HEK293T (cell line): ENCODE results near the gene AGPAT1.

Experiments used
- CTCF ChIA-PET: fragments of 350-600 bp; formaldehyde crosslinking; extraction: SDS; loops from one replicate; lab custom pipeline; 2021; ENCODE audit warnings: antibody characterized with exemption, inconsistent platforms; lab: Yijun Ruan, JAX
- POLR2A ChIA-PET: fragments of 350-600 bp; formaldehyde crosslinking; extraction: SDS; loops from one replicate; lab custom pipeline; 2020; ENCODE audit warnings: antibody characterized with exemption, inconsistent platforms; lab: Yijun Ruan, JAX
- DNase-seq: peaks from one replicate; pipeline ENCODE4 v3.0.0; 2012; ENCODE audit warnings: mixed read lengths; ENCODE audit errors: extremely low spot score
- ARNT ChIP-seq: fragments of 450-650 bp; IDR thresholded peaks from 2 replicates; pipeline ENCODE4 v1.6.1; 2017; ENCODE audit warnings: mild to moderate bottlenecking
- BHLHE40 ChIP-seq: fragments of 450-650 bp; IDR thresholded peaks from 2 replicates; pipeline ENCODE4 v1.6.1; 2016; ENCODE audit warnings: mild to moderate bottlenecking, moderate library complexity, borderline replicate concordance
- CTBP1 ChIP-seq: fragments of 450-650 bp; IDR thresholded peaks from 2 replicates; pipeline ENCODE4 v1.6.1; 2016; ENCODE audit warnings: borderline replicate concordance
- ELF4 ChIP-seq: fragments of 450-650 bp; IDR thresholded peaks from 2 replicates; pipeline ENCODE4 v1.6.1; 2017; ENCODE audit warnings: antibody characterized with exemption
- FOXA1 ChIP-seq: fragments of 450-650 bp; IDR thresholded peaks from 2 replicates; pipeline ENCODE4 v1.6.1; 2016; ENCODE audit warnings: mild to moderate bottlenecking
- FOXK2 ChIP-seq: fragments of 450-650 bp; IDR thresholded peaks from 2 replicates; pipeline ENCODE4 v1.6.1; 2016; ENCODE audit warnings: mild to moderate bottlenecking
- FOXM1 ChIP-seq: fragments of 450-650 bp; IDR thresholded peaks from 2 replicates; pipeline ENCODE4 v1.6.1; 2017; ENCODE audit warnings: mild to moderate bottlenecking, borderline replicate concordance
- HDGF ChIP-seq: fragments of 450-650 bp; IDR thresholded peaks from 2 replicates; pipeline ENCODE4 v1.6.1; 2017; ENCODE audit warnings: antibody characterized with exemption, borderline replicate concordance
- L3MBTL2 ChIP-seq: fragments of 450-650 bp; conservative IDR thresholded peaks from 2 replicates; pipeline ENCODE4 v1.6.1; 2016; ENCODE audit warnings: mild to moderate bottlenecking
- LEF1 ChIP-seq: fragments of 450-650 bp; IDR thresholded peaks from 2 replicates; pipeline ENCODE4 v1.6.1; 2017; ENCODE audit warnings: mild to moderate bottlenecking, borderline replicate concordance
- NFRKB ChIP-seq: fragments of 450-650 bp; IDR thresholded peaks from 2 replicates; pipeline ENCODE4 v1.6.1; 2016; ENCODE audit warnings: mild to moderate bottlenecking, moderate library complexity
- SP1 ChIP-seq: fragments of 450-650 bp; IDR thresholded peaks from 2 replicates; pipeline ENCODE4 v1.6.1; 2017
- SUZ12 ChIP-seq: fragments of 450-650 bp; IDR thresholded peaks from 2 replicates; pipeline ENCODE4 v1.6.1; 2016; ENCODE audit warnings: mild to moderate bottlenecking
- TARDBP ChIP-seq: fragments of 450-650 bp; IDR thresholded peaks from 2 replicates; pipeline ENCODE4 v1.6.1; 2016
- ZNF384 ChIP-seq: fragments of 450-650 bp; IDR thresholded peaks from 2 replicates; pipeline ENCODE4 v1.6.1; 2016
- TF ChIP-seq, protein P1 (sequence below): fragments of 450-650 bp; IDR thresholded peaks from 2 replicates; pipeline ENCODE4 v1.6.1; 2016

The AGPAT1 gene

DNA sequence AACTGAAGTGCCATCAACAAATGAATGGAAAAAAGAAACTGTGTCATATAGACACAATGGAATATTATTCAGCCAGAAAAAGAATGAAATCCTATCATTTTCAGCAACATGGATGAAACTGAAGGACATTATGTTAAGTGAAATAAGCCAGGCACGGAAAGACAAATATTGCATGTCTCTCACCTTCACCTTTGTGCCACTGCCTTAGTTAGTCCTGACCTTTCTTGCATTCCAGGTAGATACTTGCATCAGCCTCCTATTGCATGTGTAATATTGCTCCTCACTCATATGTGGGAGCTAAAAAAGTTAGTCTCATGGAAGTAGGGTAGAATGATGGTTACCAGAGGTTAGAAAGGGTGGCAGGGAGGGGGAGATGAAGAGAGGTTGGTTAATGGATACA lies 33.1 kb upstream of the AGPAT1 start:
- DNase-seq = no peak
- CTCF ChIA-PET = no interaction called here
- TF ChIP-seq L3MBTL2 = no peak
- TF ChIP-seq HDGF = no peak
- TF ChIP-seq BHLHE40 = no peak
- TF ChIP-seq CTBP1 = no peak
- no peak for TF ChIP-seq FOXK2
- no peak for TF ChIP-seq FOXM1
- no peak for TF ChIP-seq NFRKB
- no peak for TF ChIP-seq ARNT
- TF ChIP-seq, protein P1, sequence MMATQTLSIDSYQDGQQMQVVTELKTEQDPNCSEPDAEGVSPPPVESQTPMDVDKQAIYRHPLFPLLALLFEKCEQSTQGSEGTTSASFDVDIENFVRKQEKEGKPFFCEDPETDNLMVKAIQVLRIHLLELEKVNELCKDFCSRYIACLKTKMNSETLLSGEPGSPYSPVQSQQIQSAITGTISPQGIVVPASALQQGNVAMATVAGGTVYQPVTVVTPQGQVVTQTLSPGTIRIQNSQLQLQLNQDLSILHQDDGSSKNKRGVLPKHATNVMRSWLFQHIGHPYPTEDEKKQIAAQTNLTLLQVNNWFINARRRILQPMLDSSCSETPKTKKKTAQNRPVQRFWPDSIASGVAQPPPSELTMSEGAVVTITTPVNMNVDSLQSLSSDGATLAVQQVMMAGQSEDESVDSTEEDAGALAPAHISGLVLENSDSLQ = no peak
- no peak for TF ChIP-seq ZNF384
- TF ChIP-seq FOXA1 = no peak
- no peak for TF ChIP-seq SUZ12
- no peak for TF ChIP-seq ELF4
- TF ChIP-seq TARDBP = no peak
- TF ChIP-seq SP1 = no peak
- TF ChIP-seq LEF1 = no peak
- POLR2A ChIA-PET = no interaction called here

DNA sequence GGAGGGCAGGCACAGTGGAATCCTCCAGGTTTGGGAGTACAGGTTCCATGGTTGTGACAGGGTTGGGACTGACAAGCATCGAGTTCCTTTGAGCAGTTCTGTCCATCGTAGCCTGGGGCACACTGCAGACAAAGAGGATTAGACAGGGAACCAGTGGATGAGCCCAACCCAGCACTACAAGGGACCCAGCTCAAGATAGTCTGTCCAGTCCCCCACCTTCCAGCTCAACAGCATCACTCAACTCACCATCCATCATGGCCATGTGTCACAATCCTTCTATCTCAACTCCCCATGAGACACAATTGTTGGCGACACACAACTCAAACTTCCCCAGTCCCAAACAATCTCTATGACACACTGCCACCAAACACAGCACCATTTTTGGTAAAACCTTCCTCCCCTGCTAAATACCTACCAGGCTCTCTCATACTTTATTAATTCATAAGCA lies 28.4 kb upstream of the AGPAT1 start:
- POLR2A ChIA-PET = no interaction called here

DNA sequence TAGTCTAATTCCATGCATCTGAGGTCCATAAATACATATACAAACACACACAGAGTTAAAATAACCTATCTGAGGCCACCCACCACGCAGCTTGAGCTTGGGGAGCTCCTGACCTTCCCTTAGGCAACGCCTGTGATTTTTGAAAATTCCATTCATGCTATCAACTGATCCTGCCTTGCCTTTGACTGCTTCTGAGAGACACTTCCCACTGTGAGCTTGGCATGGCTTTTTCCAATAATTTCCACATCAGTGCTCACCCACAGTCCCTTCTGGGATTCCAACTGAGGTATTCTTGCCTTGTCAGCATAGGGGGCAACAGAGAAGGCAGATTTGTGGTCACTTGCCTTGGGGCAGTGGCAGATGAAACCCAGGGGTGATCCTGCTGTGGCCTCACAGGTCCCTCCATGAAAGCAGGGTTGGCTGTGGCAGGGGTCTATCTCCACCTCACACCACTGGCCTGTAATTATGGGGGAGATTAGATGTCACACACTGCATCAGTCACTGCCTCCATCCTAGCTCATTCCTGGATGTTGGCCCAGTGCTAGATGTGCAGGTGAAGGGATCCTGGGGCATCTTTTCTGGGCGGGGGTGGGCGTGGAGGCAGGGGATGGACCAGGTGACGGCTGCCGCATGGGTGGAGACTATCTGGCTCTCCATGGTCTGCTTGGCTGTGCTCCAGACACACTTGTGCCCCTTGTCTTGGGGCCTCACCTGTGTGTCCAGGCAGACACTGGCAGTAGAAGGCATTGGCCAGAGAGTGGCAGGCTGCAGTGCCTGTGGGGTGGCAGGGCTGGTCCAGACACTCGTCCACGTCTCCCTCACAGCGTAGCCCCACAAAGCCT lies 27.8 kb upstream of the AGPAT1 start:
- ChIA-PET POLR2A (interaction anchor here (1.3 to 1.6 kb wide), 2 partner anchors 13 to 26 kb away, joined by 3 to 4 read pairs; no protein-coding TSS in a partner anchor), CTCF (no interaction called here)
- TF ChIP-seq ZNF384 (no peak), FOXK2 (no peak), L3MBTL2 (no peak), FOXA1 (no peak), SUZ12 (no peak), LEF1 (no peak), CTBP1 (no peak), ARNT (no peak), TARDBP (no peak), FOXM1 (no peak), BHLHE40 (no peak), NFRKB (no peak), SP1 (no peak), ELF4 (no peak), HDGF (no peak)
- TF ChIP-seq, protein P1 = no peak
- no peak for DNase-seq

More for the DNA sequence above, 28.4 kb upstream of the AGPAT1 start:
- CTCF ChIA-PET = no interaction called here
- no peak for TF ChIP-seq TARDBP
- no peak for TF ChIP-seq ARNT
- no peak for TF ChIP-seq SUZ12
- no peak for TF ChIP-seq L3MBTL2
- no peak for TF ChIP-seq CTBP1
- TF ChIP-seq BHLHE40 = no peak
- no peak for TF ChIP-seq FOXM1
- no peak for TF ChIP-seq ELF4
- TF ChIP-seq HDGF = no peak
- no peak for TF ChIP-seq SP1
- no peak for DNase-seq

DNA sequence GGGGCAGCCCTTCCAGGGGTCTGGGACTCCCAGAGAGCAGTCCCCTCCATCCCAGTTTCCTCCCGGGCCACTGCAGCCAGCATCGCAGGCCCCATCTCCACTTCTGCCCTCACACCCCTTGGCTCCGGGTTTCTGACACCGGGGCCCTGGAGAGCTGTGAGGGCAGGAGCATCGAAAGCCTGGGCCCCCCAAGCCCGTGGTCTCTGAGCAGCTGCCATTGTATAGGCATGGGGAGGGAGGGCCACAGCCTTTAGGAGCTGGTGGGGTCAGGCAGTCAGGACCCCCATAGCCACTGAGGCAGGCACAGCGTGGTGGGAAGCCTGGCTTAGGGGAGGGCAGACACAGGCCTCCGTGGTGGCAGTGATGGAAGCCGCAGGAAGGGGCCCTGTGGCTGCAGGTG lies 26.3 kb upstream of the AGPAT1 start:
- CTCF ChIA-PET = no interaction called here

More for the DNA sequence above, 26.3 kb upstream of the AGPAT1 start:
- POLR2A ChIA-PET = interaction anchor here (1.6 kb wide), 1 partner anchor 25 kb away, joined by 4 read pairs; no protein-coding TSS in a partner anchor
- no peak for DNase-seq
- TF ChIP-seq SP1 (no peak), BHLHE40 (no peak), TARDBP (no peak), CTBP1 (no peak), FOXA1 (no peak), LEF1 (no peak), ARNT (no peak), ZNF384 (no peak), NFRKB (no peak), SUZ12 (no peak), ELF4 (no peak), HDGF (no peak), FOXM1 (no peak), L3MBTL2 (no peak), FOXK2 (no peak)
- TF ChIP-seq, protein P1 = no peak
